GM20000 (cell line): Measurements from ENCODE around the gene KIAA0586.
"Not testable (repeated sequence)": the region's sequence is repeated elsewhere in the genome, so short reads cannot be mapped to it uniquely, and the experiment has no call there.

Experiments
- DNase-seq: peaks from one replicate; pipeline ENCODE4 v3.0.0; 2012; ENCODE audit warnings: low spot score
- TF ChIP-seq, protein P1 (sequence below): IDR thresholded peaks from 2 replicates; pipeline ENCODE4 v1.5.1; 2012; ENCODE audit warnings: mild to moderate bottlenecking, control low read depth; ENCODE audit errors: extremely low read depth, missing control alignments

Gene KIAA0586

GRCh38 chr14:58574623-58575022, 147.1 kb downstream of the KIAA0586 start:
- DNase-seq: no peak
- TF ChIP-seq, protein P1, sequence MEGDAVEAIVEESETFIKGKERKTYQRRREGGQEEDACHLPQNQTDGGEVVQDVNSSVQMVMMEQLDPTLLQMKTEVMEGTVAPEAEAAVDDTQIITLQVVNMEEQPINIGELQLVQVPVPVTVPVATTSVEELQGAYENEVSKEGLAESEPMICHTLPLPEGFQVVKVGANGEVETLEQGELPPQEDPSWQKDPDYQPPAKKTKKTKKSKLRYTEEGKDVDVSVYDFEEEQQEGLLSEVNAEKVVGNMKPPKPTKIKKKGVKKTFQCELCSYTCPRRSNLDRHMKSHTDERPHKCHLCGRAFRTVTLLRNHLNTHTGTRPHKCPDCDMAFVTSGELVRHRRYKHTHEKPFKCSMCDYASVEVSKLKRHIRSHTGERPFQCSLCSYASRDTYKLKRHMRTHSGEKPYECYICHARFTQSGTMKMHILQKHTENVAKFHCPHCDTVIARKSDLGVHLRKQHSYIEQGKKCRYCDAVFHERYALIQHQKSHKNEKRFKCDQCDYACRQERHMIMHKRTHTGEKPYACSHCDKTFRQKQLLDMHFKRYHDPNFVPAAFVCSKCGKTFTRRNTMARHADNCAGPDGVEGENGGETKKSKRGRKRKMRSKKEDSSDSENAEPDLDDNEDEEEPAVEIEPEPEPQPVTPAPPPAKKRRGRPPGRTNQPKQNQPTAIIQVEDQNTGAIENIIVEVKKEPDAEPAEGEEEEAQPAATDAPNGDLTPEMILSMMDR: no peak

GRCh38 chr14:58575956-58576355, 148.4 kb downstream of the KIAA0586 start:
- TF ChIP-seq, protein P1: no peak
- DNase-seq: no peak

DNA sequence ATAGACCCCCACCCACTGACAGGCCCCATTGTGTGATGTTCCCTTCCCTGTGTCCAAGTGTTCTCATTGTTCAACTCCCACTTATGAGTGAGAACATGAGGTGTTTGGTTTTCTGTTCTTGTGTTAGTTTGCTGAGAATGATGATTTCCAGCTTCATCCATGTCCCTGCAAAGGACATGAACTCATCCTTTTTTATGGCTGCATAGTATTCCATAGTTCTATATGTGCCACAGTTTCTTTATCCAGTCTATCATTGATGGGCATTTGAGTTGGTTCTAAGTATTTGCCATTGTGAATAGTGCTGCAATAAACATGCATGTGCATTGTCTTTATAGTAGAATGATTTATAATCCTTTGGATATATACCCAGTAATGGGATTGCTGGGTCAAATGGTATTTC, 152.5 kb downstream of the KIAA0586 start:
- not testable (repeated sequence) for DNase-seq

GRCh38 chr14:58581389-58581788, 153.9 kb downstream of the KIAA0586 start:
- not testable (repeated sequence) for DNase-seq

DNA sequence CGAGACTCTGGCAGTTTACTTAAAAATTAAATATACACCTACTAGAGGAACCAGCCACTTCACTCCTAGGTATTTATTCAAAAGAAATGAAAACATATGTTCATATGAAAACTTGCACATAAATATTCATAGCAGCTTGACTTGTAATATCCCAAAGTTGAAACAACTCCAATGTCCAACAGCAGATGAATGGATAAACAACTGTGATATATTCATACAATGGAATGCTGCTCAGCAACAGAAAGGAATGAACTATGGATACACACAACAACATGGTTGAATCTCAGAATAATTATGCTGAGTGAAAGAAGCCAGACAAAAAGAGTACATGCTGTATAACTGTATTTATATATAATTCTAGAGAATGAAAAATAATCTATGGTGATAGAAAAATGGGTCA, 156.9 kb downstream of the KIAA0586 start:
- no peak for DNase-seq
- TF ChIP-seq, protein P1: no peak

DNA sequence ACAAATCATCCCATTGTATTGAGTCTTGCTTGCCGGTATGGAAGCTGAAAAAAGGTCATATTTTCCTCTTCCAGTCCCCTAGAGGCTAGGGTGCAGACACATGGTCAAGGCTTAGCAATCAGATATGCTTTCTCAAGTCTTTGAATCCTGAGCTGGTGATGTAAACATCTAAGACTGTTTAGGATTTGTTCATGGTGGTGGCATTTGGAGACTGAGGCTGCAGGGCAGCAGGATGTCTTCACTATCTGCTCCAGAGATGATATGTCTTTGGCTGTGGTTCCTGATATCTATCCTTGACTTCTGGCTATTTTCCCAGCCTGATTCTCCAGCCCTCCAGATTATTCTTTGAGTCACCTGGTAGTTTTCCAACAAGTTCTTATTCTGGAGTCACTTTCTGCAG, 159.8 kb downstream of the KIAA0586 start:
- TF ChIP-seq, protein P1: no peak
- DNase-seq: no peak

GRCh38 chr14:58588321-58588720, 160.8 kb downstream of the KIAA0586 start:
- not testable (repeated sequence) for DNase-seq

- DNase-seq: no peak
- TF ChIP-seq, protein P1: no peak
These were observed 166.5 kb downstream of the KIAA0586 start for GRCh38 chr14:58593977-58594376.

DNA sequence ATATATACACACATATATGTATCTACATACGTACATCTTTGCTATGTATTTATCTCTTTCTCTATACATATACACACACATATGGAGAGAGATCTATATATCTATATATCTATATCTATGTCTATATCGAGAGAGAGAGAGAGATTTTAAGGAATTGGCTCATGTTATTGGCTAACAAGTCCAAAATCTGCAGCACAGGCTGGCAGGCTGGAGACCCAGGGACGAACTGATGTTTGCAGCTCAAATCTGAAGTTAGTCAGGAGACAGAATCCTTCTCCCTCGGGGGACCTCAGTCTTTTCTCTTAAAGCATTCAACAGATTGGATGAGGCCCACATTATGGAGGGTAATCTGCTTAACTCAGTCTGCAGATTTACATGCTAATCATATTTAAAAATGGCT, 169.5 kb downstream of the KIAA0586 start:
- DNase-seq: no peak
- TF ChIP-seq, protein P1: no peak
